Measurements from ENCODE around the gene GON4L.

GON4L gene

GRCh38 chr1:155856975-155857930 is at the start of gene GON4L:
Gene GON4L (minus strand): TSS chr1:155857214. CDS start chr1:155853780, 3,434 bp downstream.
- peak within 1 kb of the TSS; percentile 98 for H3K4me2 ChIP-seq
- peaks cover 9% of the 10 kb centered on the region; the same call in 1 of the 2 replicates for H3K36me3 ChIP-seq (ENCODE audit: insufficient read depth)
- H3K4me3 ChIP-seq (IDR thresholded peaks at IDR 0.05; ENCODE audit: insufficient read depth, low read depth, low read length): peak within 1 kb of the TSS; percentile 99
- no peak for TF ChIP-seq CTCF (conservative IDR thresholded peaks at IDR 0.05; ENCODE audit: low read depth, low read length)
- no peaks in the 10 kb centered on the region for H3K27me3 ChIP-seq (ENCODE audit: insufficient read depth, low read depth)
- peak within 1 kb of the TSS; percentile 51 for H3K9ac ChIP-seq
- H3K79me2 ChIP-seq (ENCODE audit: insufficient read depth, low read depth): peaks cover 41% of the 10 kb centered on the region
- peaks cover 43% of the 10 kb centered on the region for H3K4me1 ChIP-seq (ENCODE audit: low read depth, poor library complexity, severe bottlenecking)
- H4K20me1 ChIP-seq (ENCODE audit: insufficient read depth): no peaks in the 10 kb centered on the region
- H2AFZ ChIP-seq (ENCODE audit: low read depth): peak within 1 kb of the TSS; percentile 75
- peak within 1 kb of the TSS; percentile 81 for H3K27ac ChIP-seq

- H3K4me2 ChIP-seq: no peak overlapping the region
- no peaks in the 10 kb centered on the region for H3K79me2 ChIP-seq (ENCODE audit: insufficient read depth, low read depth)
- no peaks in the 10 kb centered on the region for H3K27me3 ChIP-seq (ENCODE audit: insufficient read depth, low read depth)
- H3K27ac ChIP-seq: no peak overlapping the region
- TF ChIP-seq CTCF (conservative IDR thresholded peaks at IDR 0.05; ENCODE audit: low read depth, low read length): no peak
- H2AFZ ChIP-seq (ENCODE audit: low read depth): no peak overlapping the region
- H3K9ac ChIP-seq: no peak overlapping the region
- no peaks in the 10 kb centered on the region for H3K4me1 ChIP-seq (ENCODE audit: low read depth, poor library complexity, severe bottlenecking)
- H4K20me1 ChIP-seq (ENCODE audit: insufficient read depth): no peaks in the 10 kb centered on the region
- peaks cover 6% of the 10 kb centered on the region; the same call in 1 of the 2 replicates for H3K36me3 ChIP-seq (ENCODE audit: insufficient read depth)
- H3K4me3 ChIP-seq (IDR thresholded peaks at IDR 0.05; ENCODE audit: insufficient read depth, low read depth, low read length): no peak overlapping the region
Measured at GRCh38 chr1:155904261-155904660, 47.2 kb upstream of the GON4L start.

- Histone ChIP-seq H3K36me3 (ENCODE audit: insufficient read depth) (peaks cover 6% of the 10 kb centered on the region; the same call in 1 of the 2 replicates), H3K4me2 (no peak overlapping the region), H3K9ac (no peak overlapping the region), H4K20me1 (ENCODE audit: insufficient read depth) (no peaks in the 10 kb centered on the region), H3K79me2 (ENCODE audit: insufficient read depth, low read depth) (no peaks in the 10 kb centered on the region), H2AFZ (ENCODE audit: low read depth) (no peak overlapping the region), H3K4me3 (IDR thresholded peaks at IDR 0.05; ENCODE audit: insufficient read depth, low read depth, low read length) (no peak overlapping the region), H3K27me3 (ENCODE audit: insufficient read depth, low read depth) (no peaks in the 10 kb centered on the region), H3K27ac (no peak overlapping the region), H3K4me1 (ENCODE audit: low read depth, poor library complexity, severe bottlenecking) (no peaks in the 10 kb centered on the region)
- no peak for TF ChIP-seq CTCF (conservative IDR thresholded peaks at IDR 0.05; ENCODE audit: low read depth, low read length)
Measured at GRCh38 chr1:155900161-155900560, 43.1 kb upstream of the GON4L start.

GRCh38 chr1:155899683-155900082 is 42.7 kb upstream of the GON4L start:
- Histone ChIP-seq H3K27ac (no peak overlapping the region), H3K4me2 (no peak overlapping the region), H4K20me1 (ENCODE audit: insufficient read depth) (no peaks in the 10 kb centered on the region), H3K9ac (no peak overlapping the region), H3K4me3 (IDR thresholded peaks at IDR 0.05; ENCODE audit: insufficient read depth, low read depth, low read length) (no peak overlapping the region), H2AFZ (ENCODE audit: low read depth) (no peak overlapping the region), H3K79me2 (ENCODE audit: insufficient read depth, low read depth) (no peaks in the 10 kb centered on the region), H3K27me3 (ENCODE audit: insufficient read depth, low read depth) (no peaks in the 10 kb centered on the region), H3K4me1 (ENCODE audit: low read depth, poor library complexity, severe bottlenecking) (no peaks in the 10 kb centered on the region), H3K36me3 (ENCODE audit: insufficient read depth) (peaks cover 6% of the 10 kb centered on the region; the same call in 1 of the 2 replicates)
- no peak for TF ChIP-seq CTCF (conservative IDR thresholded peaks at IDR 0.05; ENCODE audit: low read depth, low read length)
